Caki2 (cell line): ENCODE results near the gene GLRX5. TPM values are rescaled to one million over a fixed set of nuclear protein-coding genes. Genes with fewer than 3 reads are reported as not detected.

ENCODE experiments used
- DNase-seq: peaks from one replicate; pipeline ENCODE4 v3.0.0-alpha.2; 2015; ENCODE audit warnings: low read depth
- in situ Hi-C: cut with HindIII; loops from 2 replicates; pipeline ENCODE4 v1.10.0; 2016; ENCODE audit warnings: low sequenced_read_pairs, low pct_unique_long_range_greater_than_20kb, mixed read lengths
- total RNA-seq: library from RNA; depleted of rRNA; stranded (reverse); fragments of >200 nt; shearing (Covaris generic); gene quantifications from 2 replicates; pipeline ENCODE4 v1.2.3, GENCODE V29; 2014; ENCODE audit warnings: low replicate concordance; rRNA removed

Gene GLRX5
- 33.9 and 41.8 TPM in 2 replicates for total RNA-seq

- DNase-seq = peak; percentile 100
- in situ Hi-C loops = no loop called here
These were observed at the start of gene GLRX5 for GRCh38 chr14:95534299-95535225. TSS of gene GLRX5 (plus strand) at chr14:95535050. CDS start at chr14:95535090, 40 bp downstream.

DNA sequence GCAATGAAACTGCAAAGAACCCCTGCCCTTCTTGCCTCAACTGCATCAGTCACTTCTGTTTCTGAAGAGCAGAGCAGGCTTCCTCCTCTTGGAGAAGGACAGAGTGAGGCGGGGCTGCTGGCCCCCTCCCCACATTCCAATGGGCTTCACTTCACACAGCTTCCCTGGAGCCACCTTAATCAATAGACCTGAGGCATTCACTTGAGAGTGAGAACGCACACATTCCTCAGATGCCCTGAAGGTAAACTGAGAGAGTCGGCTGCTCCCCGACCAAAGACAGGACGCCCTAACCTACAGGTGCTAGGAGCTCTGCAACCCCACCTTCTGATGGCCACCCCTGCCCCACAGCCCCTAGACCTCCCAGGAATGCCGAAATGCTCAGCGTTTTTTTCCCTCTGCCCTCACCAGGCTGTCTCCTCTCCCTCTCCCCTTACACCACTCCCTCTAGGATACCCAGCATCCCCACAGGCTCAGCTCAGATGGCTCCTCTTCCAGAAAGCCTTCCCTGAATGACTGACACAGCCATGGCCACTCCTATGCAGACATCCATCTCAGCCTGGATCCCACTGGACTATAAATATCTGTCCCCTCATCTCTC lies 49.5 kb upstream of the GLRX5 start:
- in situ Hi-C loops = no loop called here
- DNase-seq = no peak

DNA sequence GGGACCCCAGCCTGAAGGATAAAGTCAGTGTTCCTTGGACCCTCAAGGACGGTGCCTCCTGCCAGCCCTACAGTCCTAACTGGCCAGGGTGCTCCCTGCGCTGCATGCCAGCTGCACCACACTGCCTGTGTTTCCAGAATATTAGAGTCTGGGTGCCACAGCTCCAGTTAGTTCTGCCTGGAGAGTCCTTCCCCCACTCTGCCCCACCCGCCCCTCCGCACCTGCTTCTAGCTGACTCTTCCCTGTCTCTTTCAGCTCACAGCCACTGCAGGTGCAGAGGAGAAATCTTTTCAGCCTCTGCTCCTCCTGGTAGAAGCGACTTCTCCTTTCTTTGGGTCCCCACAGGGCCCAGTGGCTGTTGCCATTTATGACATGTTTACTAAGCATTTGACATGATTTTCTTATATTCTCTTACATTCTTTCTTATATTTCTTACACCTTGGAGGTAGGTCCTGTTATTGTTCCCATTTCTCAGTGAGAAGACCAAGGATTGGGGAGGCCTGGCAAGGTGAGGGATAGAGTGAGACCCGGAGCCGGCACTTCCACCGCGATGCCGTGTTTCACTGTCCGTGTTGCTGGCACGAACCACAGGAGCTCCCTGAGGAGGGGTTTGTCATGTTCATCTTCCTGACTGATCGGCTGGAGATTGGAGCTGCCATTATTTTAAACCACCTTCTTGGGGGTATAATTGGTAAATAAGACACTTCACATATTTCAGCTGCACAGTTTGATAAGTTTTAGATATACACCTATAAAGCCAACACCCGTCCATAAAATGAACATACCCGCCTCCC lies 47.8 kb upstream of the GLRX5 start:
- in situ Hi-C loops = no loop called here
- DNase-seq = no peak

DNA sequence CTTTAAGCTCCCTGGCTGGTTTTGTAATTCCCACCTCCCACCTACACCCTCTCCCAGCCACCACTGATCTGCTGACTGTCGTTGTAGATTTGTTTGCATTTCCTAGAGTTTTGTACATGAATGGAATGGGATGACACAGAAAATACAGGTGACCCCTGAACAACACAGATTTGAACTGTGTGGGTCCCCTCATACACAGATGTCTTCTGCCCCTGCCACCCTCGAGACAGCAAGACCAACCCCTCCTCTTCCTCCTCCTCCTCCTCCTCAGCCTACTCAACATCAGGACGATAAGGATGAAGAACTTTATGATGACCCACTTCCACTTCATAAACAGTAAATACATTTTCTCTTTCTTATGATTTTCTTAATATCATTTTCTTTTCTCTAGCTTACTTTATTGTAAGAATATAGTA lies 47.2 kb upstream of the GLRX5 start:
- DNase-seq = no peak
- in situ Hi-C loops = no loop called here

DNA sequence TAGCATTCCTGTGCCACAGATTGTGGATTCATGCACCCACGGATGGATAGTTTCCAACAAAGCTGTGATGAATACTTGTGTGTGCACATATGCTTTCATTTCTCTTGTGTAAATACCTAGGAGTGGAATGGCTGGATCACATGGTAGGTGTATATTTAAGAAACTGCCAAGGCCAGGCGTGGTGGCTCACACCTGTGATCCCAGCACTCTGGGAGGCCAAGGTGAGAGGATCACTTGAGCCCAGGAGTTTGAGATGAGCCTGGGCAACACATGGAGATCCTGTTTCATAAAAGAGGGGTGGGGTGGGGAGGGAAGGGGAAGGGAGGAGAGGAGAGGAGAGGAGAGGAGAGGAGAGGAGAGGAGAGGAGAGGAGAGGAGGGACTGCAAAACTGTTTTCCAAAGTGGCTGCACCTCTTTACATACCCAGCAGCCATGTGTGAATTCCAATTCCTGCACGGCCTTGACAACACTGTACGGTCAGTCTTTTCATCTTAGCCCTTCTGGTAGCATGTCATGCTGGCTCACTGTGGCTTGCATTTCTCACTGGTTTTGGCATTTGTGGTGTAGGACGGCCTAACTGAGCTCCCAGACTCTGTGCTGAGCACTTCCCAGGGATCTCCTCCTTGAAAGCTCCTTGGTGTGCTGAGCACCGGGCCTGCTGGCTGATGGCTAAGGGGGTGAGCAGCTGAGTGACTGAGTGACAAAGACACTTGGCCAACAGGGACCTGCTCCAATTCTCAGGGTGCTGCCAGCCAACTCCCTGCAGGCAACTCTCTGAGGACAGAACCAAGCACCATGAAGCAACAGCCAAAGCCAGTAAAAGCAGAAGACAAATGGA lies 46.3 kb upstream of the GLRX5 start:
- DNase-seq = no peak
- in situ Hi-C loops = no loop called here

DNA sequence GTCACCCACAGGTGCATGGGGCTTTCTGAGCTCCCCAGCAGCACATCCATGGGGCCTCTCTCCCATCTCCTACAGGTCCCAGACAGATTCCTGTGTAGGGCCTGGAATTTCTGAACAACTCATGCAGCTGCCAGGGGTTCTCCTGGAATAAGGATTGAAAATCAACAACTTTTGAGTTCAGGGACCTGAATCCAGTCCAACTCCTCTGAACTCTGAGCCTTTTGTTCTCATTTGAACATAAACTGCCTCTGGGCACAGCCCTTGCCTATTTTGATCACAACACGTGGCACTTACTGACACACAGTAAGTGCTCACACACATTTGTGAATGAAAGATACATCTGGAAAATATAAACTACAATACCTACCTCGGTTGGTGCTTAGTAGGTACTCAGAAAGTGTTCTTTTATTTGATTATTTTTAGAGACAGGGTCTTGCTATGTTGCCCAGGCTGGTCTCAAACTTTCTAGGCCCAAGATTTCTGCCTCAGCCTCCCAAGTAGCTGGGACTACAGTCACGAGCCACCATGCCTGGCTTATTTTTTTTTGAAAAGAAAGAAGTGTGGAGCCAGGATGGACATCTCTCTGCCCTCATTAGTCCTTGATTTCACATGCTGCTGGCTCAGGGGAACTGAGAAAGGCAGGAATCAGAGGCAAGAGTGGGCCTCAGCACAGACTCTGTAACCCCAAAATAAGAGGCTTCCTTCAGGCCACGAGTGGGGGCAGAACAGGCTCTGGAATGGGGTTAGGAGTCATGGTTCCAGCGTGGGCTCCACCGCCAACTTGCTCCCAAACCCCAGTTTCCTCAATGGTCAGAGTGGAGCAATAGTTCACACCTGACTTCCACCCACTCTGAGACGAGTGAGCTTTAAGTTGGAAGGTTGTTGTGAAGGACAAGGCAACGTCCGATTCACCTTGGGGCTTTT lies 45.4 kb upstream of the GLRX5 start:
- no peak for DNase-seq
- in situ Hi-C loops = no loop called here

- DNase-seq = no peak
- in situ Hi-C loops = no loop called here
These were observed 44.7 kb upstream of the GLRX5 start for GRCh38 chr14:95490138-95490509.

DNA sequence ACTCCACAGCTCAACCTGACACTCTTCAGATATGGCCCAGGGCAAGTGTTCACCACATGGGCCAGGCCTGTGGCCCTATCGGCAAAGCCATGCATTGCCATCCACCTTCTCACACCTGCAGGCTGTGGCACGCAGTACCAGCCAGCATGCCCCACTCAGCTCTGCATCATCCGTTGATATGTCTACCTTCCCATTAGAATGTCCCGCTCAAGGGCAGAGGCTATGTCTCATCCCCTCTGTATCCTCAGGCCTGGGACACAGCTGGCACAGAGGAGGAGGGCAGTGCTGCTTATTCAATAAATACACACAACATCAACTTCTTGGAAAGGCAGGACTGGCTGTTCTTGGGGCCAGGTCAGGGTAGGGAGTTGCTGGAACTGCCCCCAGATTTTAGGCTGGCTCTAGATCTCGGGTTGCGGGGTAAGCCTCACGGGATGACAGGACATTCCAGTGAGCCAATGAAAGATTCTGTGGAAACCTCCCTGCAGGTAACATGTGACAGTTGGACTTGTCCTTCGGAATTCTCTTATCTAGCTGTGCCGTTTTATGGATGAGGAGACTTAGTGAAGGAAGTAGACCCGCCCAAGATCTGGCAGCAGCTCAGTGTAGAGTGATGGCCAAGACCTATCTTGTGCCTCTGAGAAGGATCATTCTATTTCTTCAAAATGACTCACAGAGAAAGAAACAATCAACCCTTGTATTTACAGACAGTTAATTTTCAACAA lies 44.0 kb upstream of the GLRX5 start:
- in situ Hi-C loops = no loop called here
- peak; percentile 47 for DNase-seq

- in situ Hi-C loops = no loop called here
- no peak for DNase-seq
These were observed 42.8 kb upstream of the GLRX5 start for GRCh38 chr14:95491936-95492608.

DNA sequence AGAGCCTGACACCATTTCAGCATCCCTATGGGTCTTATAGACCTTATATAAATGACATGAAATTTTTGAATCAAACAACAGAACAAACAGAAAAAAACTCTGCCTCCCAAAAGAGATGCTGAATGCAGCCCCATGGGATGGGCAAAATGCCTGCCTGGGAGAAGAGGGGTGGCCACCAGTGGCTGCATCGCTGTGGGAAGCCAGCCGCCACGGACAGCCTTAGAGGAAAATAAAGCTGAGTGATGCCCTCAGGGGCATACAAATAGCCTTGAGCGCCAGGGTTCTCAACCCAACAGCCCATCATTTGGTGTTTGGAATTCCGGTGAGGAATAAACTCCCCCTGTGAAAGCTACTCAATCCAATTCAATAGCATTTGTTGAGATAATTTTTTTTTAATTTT lies 41.3 kb upstream of the GLRX5 start:
- no peak for DNase-seq
- in situ Hi-C loops = no loop called here

- in situ Hi-C loops = no loop called here
- no peak for DNase-seq
These were observed 40.9 kb upstream of the GLRX5 start for GRCh38 chr14:95493976-95494375.

DNA sequence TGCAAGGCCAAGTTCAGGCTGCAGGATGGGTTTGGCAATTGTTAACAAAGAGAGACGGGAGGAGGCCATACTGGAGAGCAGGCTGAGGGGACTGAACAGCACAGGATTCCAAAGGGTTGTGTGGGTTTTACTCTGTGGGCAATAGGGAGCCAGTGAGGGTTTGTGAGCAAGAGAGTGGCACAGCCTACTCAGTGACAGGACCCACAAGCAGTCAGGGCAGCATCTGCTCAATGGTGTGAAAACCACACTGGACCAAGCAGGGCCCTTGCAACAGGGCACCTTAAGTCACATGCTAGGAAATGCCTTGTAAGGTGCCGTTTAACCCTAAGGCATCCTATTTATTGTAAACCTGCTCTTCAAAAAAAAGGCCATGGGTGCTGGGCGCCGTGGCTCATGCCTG lies 40.4 kb upstream of the GLRX5 start:
- in situ Hi-C loops = no loop called here
- no peak for DNase-seq

DNA sequence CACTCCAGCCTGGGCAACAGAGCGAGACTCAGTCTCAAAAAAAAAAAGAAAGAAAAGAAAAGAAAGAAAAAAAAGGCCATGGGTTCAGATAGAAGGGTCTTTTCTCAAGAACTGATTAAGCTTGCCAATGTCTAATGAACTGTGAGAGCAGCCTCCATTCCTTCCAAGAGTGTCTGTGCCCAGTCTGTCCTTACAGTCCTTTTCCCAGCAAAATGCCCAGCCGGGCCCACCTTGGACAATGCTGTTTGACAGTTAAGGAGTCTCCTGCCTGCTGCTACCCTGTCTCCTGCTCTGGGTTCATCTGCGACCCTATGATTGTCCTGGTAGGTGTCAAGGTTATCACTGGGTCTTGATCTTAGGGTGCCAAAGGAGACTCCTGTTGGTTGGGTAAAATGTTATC lies 39.8 kb upstream of the GLRX5 start:
- in situ Hi-C loops = no loop called here
- no peak for DNase-seq

GRCh38 chr14:95495538-95496025 lies 39.3 kb upstream of the GLRX5 start:
- no peak for DNase-seq
- in situ Hi-C loops = no loop called here

- in situ Hi-C loops = no loop called here
- DNase-seq = no peak
These were observed 38.7 kb upstream of the GLRX5 start for GRCh38 chr14:95496111-95496681.
